H1 (cell line): Measurements from ENCODE around the gene C3orf52.

Source experiments
- EP300 ChIP-seq, 2 experiments: IDR thresholded peaks; 1 replicate in 1 of 2; 2 replicates in 1 of 2; pipeline ENCODE4 v1.6.1; 2011 to 2012; ENCODE audit warnings: low read depth in 2 of 2, low read length in 2 of 2, mild to moderate bottlenecking in 2 of 2, borderline replicate concordance in 1 of 2, inconsistent platforms in 1 of 2, moderate library complexity in 1 of 2
- EZH2 ChIP-seq: fragments of 200-600 bp; sonication (generic); IDR thresholded peaks from 2 replicates; pipeline ENCODE4 v1.7.1; 2012; ENCODE audit warnings: low read depth, mild to moderate bottlenecking, moderate library complexity, low read length, inconsistent platforms; ENCODE audit not compliant: severe bottlenecking
- POLR2AphosphoS5 ChIP-seq: IDR thresholded peaks from 2 replicates; pipeline ENCODE4 v1.6.1; 2011; ENCODE audit warnings: low read depth, low read length
- RBBP5 ChIP-seq: IDR thresholded peaks from 2 replicates; pipeline ENCODE4 v1.7.1; 2012; ENCODE audit warnings: low read depth, mild to moderate bottlenecking, inconsistent platforms, low read length, moderate library complexity, borderline replicate concordance
- TAF1 ChIP-seq: IDR thresholded peaks from 2 replicates; pipeline ENCODE4 v1.6.1; 2011; ENCODE audit warnings: mild to moderate bottlenecking, low read depth, low read length
- USF2 ChIP-seq: IDR thresholded peaks from 2 replicates; pipeline ENCODE4 v1.6.1; 2011; ENCODE audit warnings: low read length, improper control_type of control experiment
- TF ChIP-seq, protein P1 (sequence below): IDR thresholded peaks from 2 replicates; pipeline ENCODE4 v1.6.1; 2012; ENCODE audit warnings: inconsistent platforms
- TF ChIP-seq, protein P2 (sequence below): IDR thresholded peaks from 2 replicates; pipeline ENCODE4 v1.6.1; 2012; ENCODE audit warnings: low read length, inconsistent platforms
- TF ChIP-seq, protein P3 (sequence below): IDR thresholded peaks from 2 replicates; pipeline ENCODE4 v1.6.1; 2011; ENCODE audit warnings: low read depth, mild to moderate bottlenecking, low read length; ENCODE audit not compliant: insufficient read depth

GRCh38 chr3:112141293-112141692 lies 55.1 kb downstream of the C3orf52 start:
- TF ChIP-seq EP300 (IDR thresholded peaks at IDR 0.05; ENCODE audit: borderline replicate concordance in 1 of 2, low read depth in 2 of 2, low read length in 2 of 2) (no peak), RBBP5 (no peak), TAF1 (no peak), USF2 (no peak), EZH2 (no peak), POLR2AphosphoS5 (no peak)
- TF ChIP-seq, protein P1, sequence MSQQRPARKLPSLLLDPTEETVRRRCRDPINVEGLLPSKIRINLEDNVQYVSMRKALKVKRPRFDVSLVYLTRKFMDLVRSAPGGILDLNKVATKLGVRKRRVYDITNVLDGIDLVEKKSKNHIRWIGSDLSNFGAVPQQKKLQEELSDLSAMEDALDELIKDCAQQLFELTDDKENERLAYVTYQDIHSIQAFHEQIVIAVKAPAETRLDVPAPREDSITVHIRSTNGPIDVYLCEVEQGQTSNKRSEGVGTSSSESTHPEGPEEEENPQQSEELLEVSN = no peak
- TF ChIP-seq, protein P2, sequence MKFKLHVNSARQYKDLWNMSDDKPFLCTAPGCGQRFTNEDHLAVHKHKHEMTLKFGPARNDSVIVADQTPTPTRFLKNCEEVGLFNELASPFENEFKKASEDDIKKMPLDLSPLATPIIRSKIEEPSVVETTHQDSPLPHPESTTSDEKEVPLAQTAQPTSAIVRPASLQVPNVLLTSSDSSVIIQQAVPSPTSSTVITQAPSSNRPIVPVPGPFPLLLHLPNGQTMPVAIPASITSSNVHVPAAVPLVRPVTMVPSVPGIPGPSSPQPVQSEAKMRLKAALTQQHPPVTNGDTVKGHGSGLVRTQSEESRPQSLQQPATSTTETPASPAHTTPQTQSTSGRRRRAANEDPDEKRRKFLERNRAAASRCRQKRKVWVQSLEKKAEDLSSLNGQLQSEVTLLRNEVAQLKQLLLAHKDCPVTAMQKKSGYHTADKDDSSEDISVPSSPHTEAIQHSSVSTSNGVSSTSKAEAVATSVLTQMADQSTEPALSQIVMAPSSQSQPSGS = no peak
- TF ChIP-seq, protein P3, sequence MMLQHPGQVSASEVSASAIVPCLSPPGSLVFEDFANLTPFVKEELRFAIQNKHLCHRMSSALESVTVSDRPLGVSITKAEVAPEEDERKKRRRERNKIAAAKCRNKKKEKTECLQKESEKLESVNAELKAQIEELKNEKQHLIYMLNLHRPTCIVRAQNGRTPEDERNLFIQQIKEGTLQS = no peak
